Measurements from ENCODE around the gene PLAC1. TPM values are rescaled to one million over a fixed set of nuclear protein-coding genes. Genes with fewer than 3 reads are reported as not detected.

PLAC1 gene, protein sequence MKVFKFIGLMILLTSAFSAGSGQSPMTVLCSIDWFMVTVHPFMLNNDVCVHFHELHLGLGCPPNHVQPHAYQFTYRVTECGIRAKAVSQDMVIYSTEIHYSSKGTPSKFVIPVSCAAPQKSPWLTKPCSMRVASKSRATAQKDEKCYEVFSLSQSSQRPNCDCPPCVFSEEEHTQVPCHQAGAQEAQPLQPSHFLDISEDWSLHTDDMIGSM
- not detected in 2 replicates for polyA plus RNA-seq

DNA sequence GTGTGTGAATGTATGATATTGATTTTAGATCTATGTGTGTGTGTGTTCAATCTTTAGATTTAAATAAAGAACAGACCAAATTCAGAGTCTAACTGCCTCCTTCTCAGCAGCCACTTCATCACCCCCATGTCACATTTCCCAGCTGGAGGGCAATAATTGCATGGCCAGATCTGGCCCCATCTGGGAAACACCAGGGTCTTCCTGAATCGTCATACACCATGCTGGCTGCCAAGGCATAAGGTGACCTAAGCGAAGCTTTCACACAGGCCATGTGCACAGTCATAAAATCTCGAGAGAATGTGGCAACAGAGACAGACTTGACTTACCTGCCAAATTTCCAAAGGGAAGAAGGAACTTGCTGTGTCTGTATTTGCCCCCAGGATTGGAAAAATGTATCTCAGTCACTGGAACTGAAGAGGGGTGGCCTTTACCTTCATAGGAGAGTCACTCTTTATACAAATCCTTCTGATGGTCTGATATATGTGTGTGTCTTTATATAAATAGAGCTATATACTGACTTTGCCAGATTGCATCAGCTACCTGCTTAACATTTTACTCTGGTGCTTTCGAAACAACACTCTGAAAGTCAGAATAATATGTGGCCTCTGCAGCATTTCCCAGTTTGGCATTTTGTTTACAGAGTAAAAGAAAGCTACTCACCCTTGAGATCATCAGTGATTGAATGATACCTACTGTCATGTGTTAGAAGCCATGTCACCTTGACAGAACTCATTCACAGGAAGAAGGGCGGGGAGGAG lies at the start of gene PLAC1:
Gene PLAC1 (minus strand): TSS at position 470 of the 758 bp plus-strand sequence. CDS start 91,789 bp downstream, outside the sequence.

Other genes with a start within 250 kb of the PLAC1 start
- gene HPRT1, start 198.3 kb downstream of the PLAC1 start, polyA plus RNA-seq, result 158 and 201 TPM in 2 replicates
- 14.3 TPM in 2 replicates for gene PABIR2, start 138.7 kb upstream of the PLAC1 start, polyA plus RNA-seq

All from Purkinje cell (primary cell).